ENCODE data around the gene CCND2.
"Not testable (repeated sequence)": the region's sequence is repeated elsewhere in the genome, so short reads cannot be mapped to it uniquely, and the experiment has no call there.

Gene CCND2

GRCh38 chr12:4240161-4240783 lies 33.3 kb upstream of the CCND2 start:
- Histone ChIP-seq H3K4me1 (peaks cover 26 to 52% (median 31%) of the 10 kb centered on the region in 10 experiments), H3K4me2 (peak overlapping the region in 5 of 11 experiments; percentile 40 to 65 (median 58); a peak in 11 of 22 replicates), H3K9ac (no peak overlapping the region), H3K27me3 (peaks cover 0 to 24% (median 0%) of the 10 kb centered on the region in 11 experiments; a peak in 4 of 22 replicates), H4K20me1 (no peaks in the 10 kb centered on the region), H3K36me3 (no peaks in the 10 kb centered on the region), H3K27ac (0 out of 22 replicates have a peak overlapping the region, but pooled peaks of 1 of the 11 experiments have one; percentile 1), H3K4me3 (no peak overlapping the region), H3K9me3 (replicated peaks in 1 of 11) (peaks cover 22 to 43% (median 31%) of the 10 kb centered on the region in 11 experiments)
- TF ChIP-seq Cebpa-rat (IDR thresholded peaks at IDR 0.05) = peak in 2 of 11 experiments; percentile 19 to 21; a peak in 1 of 22 replicates

GRCh38 chr12:4240981-4241380 lies 32.6 kb upstream of the CCND2 start:
- no peaks in the 10 kb centered on the region for H4K20me1 ChIP-seq
- no peak overlapping the region for H3K4me3 ChIP-seq
- peaks cover 22 to 42% (median 28%) of the 10 kb centered on the region in 11 experiments for H3K9me3 ChIP-seq (replicated peaks in 1 of 11)
- peak overlapping the region in 5 of 11 experiments; percentile 40 to 65 (median 58); a peak in 9 of 22 replicates for H3K4me2 ChIP-seq
- H3K36me3 ChIP-seq = no peaks in the 10 kb centered on the region
- 0 out of 22 replicates have a peak overlapping the region, but pooled peaks of 1 of the 11 experiments have one; percentile 1 for H3K27ac ChIP-seq
- TF ChIP-seq Cebpa-rat (IDR thresholded peaks at IDR 0.05) = no peak
- no peak overlapping the region for H3K9ac ChIP-seq
- H3K4me1 ChIP-seq = peaks cover 31 to 59% (median 38%) of the 10 kb centered on the region in 10 experiments
- peaks cover 0 to 24% (median 0%) of the 10 kb centered on the region in 11 experiments; a peak in 4 of 22 replicates for H3K27me3 ChIP-seq

GRCh38 chr12:4241592-4241991 lies 32.0 kb upstream of the CCND2 start:
- Histone ChIP-seq H3K4me3 (no peak overlapping the region), H3K9ac (no peak overlapping the region), H3K4me2 (peak overlapping the region in 4 of 11 experiments; percentile 86 to 94 (median 89); a peak in 5 of 22 replicates), H3K27me3 (peaks cover 0 to 24% (median 0%) of the 10 kb centered on the region in 11 experiments; a peak in 4 of 22 replicates), H3K9me3 (replicated peaks in 1 of 11) (peaks cover 22 to 39% (median 28%) of the 10 kb centered on the region in 11 experiments), H4K20me1 (no peaks in the 10 kb centered on the region), H3K27ac (no peak overlapping the region), H3K4me1 (peaks cover 37 to 65% (median 44%) of the 10 kb centered on the region in 10 experiments), H3K36me3 (no peaks in the 10 kb centered on the region)
- no peak for TF ChIP-seq Cebpa-rat (IDR thresholded peaks at IDR 0.05)

GRCh38 chr12:4242595-4242994 lies 31.0 kb upstream of the CCND2 start:
- peaks cover 39 to 66% (median 44%) of the 10 kb centered on the region in 10 experiments for H3K4me1 ChIP-seq
- peak overlapping the region in 5 of 11 experiments; percentile 47 to 71 (median 61); a peak in 10 of 22 replicates for H3K27ac ChIP-seq
- peaks cover 0 to 24% (median 0%) of the 10 kb centered on the region in 11 experiments; a peak in 4 of 22 replicates for H3K27me3 ChIP-seq
- peak overlapping the region in 5 of 11 experiments; percentile 1 to 63 (median 30); a peak in 9 of 22 replicates for H3K9ac ChIP-seq
- peaks cover 14 to 31% (median 22%) of the 10 kb centered on the region in 11 experiments for H3K9me3 ChIP-seq (replicated peaks in 1 of 11)
- H3K36me3 ChIP-seq = no peaks in the 10 kb centered on the region
- TF ChIP-seq Cebpa-rat (IDR thresholded peaks at IDR 0.05) = no peak
- H3K4me3 ChIP-seq = peak overlapping the region in 2 of 10 experiments; percentile 8 to 47; a peak in 3 of 20 replicates
- peak overlapping the region; percentile 65 to 94 (median 86) for H3K4me2 ChIP-seq
- H4K20me1 ChIP-seq = no peaks in the 10 kb centered on the region

- H3K4me3 ChIP-seq = peak overlapping the region in 2 of 10 experiments; percentile 8 to 47; a peak in 3 of 20 replicates
- H3K36me3 ChIP-seq = no peaks in the 10 kb centered on the region
- peaks cover 39 to 66% (median 44%) of the 10 kb centered on the region in 10 experiments for H3K4me1 ChIP-seq
- peaks cover 9 to 27% (median 20%) of the 10 kb centered on the region in 11 experiments for H3K9me3 ChIP-seq (replicated peaks in 1 of 11)
- H4K20me1 ChIP-seq = no peaks in the 10 kb centered on the region
- peak overlapping the region in 5 of 11 experiments; percentile 47 to 71 (median 61); a peak in 10 of 22 replicates for H3K27ac ChIP-seq
- peak overlapping the region in 4 of 11 experiments; percentile 26 to 63 (median 32); a peak in 9 of 22 replicates for H3K9ac ChIP-seq
- no peak for TF ChIP-seq Cebpa-rat (IDR thresholded peaks at IDR 0.05)
- peak overlapping the region; percentile 65 to 94 (median 86) for H3K4me2 ChIP-seq
- H3K27me3 ChIP-seq = peaks cover 0 to 24% (median 0%) of the 10 kb centered on the region in 11 experiments; a peak in 4 of 22 replicates
These were observed 30.5 kb upstream of the CCND2 start for GRCh38 chr12:4243091-4243490.

GRCh38 chr12:4243491-4244100 lies 30.0 kb upstream of the CCND2 start:
- Histone ChIP-seq H3K9ac (peak overlapping the region in 3 of 11 experiments; percentile 17 to 34 (median 26); a peak in 4 of 22 replicates), H3K27ac (peak overlapping the region in 5 of 11 experiments; percentile 47 to 71 (median 61); a peak in 10 of 22 replicates), H3K4me2 (peak overlapping the region; percentile 65 to 94 (median 86)), H3K27me3 (peaks cover 0 to 24% (median 0%) of the 10 kb centered on the region in 11 experiments; a peak in 4 of 22 replicates), H3K4me3 (peak overlapping the region in 1 of 10 experiments; percentile 8; a peak in 2 of 20 replicates), H3K4me1 (peaks cover 39 to 66% (median 44%) of the 10 kb centered on the region in 10 experiments), H3K9me3 (replicated peaks in 1 of 11) (peaks cover 4 to 23% (median 15%) of the 10 kb centered on the region in 11 experiments)
- not testable (repeated sequence) for H3K36me3 ChIP-seq, H4K20me1 ChIP-seq

- H3K36me3 ChIP-seq = no peaks in the 10 kb centered on the region
- peaks cover 0 to 27% (median 0%) of the 10 kb centered on the region in 11 experiments; a peak in 4 of 22 replicates for H3K27me3 ChIP-seq
- peak overlapping the region in 10 of 11 experiments; percentile 5 to 94 (median 32); a peak in 13 of 22 replicates for H3K4me2 ChIP-seq
- H3K4me3 ChIP-seq = no peak overlapping the region
- H3K9me3 ChIP-seq (replicated peaks in 1 of 11) = peaks cover 0 to 11% (median 4%) of the 10 kb centered on the region in 11 experiments; a peak in 11 of 22 replicates
- peaks cover 39 to 65% (median 44%) of the 10 kb centered on the region in 10 experiments for H3K4me1 ChIP-seq
- H4K20me1 ChIP-seq = no peaks in the 10 kb centered on the region
- H3K9ac ChIP-seq = no peak overlapping the region
- no peak for TF ChIP-seq Cebpa-rat (IDR thresholded peaks at IDR 0.05)
- peak overlapping the region in 1 of 11 experiments; percentile 63; a peak in 1 of 22 replicates for H3K27ac ChIP-seq
These were observed 28.7 kb upstream of the CCND2 start for GRCh38 chr12:4244868-4245267.

GRCh38 chr12:4245446-4245845 lies 28.1 kb upstream of the CCND2 start:
- peak overlapping the region in 1 of 11 experiments; percentile 30; a peak in 1 of 22 replicates for H3K27ac ChIP-seq
- H3K4me3 ChIP-seq = no peak overlapping the region
- H3K27me3 ChIP-seq = peaks cover 0 to 32% (median 0%) of the 10 kb centered on the region in 11 experiments; a peak in 4 of 22 replicates
- H4K20me1 ChIP-seq = no peaks in the 10 kb centered on the region
- no peaks in the 10 kb centered on the region for H3K36me3 ChIP-seq
- peaks cover 0 to 8% (median 0%) of the 10 kb centered on the region in 11 experiments; a peak in 3 of 22 replicates for H3K9me3 ChIP-seq (replicated peaks in 1 of 11)
- H3K4me1 ChIP-seq = peaks cover 34 to 62% (median 44%) of the 10 kb centered on the region in 10 experiments
- no peak for TF ChIP-seq Cebpa-rat (IDR thresholded peaks at IDR 0.05)
- H3K4me2 ChIP-seq = peak overlapping the region; percentile 10 to 94 (median 31); a peak in 17 of 22 replicates
- no peak overlapping the region for H3K9ac ChIP-seq

All from BLaER1 treated with 17β-estradiol and CSF1 and Interleukin-3, amounts not matched to agents 10 nM and 100 nM (cell line).